ENCODE measurements around the gene PRKAR2B.

Gene PRKAR2B
- total RNA-seq = 2.9 to 30.5 (median 11.1) reads per million in 18 experiments

- peak; percentile 52 to 69 for DNase-seq
Observed at GRCh38 chr7:107044347-107045194, at the start of gene PRKAR2B. Gene PRKAR2B, plus strand, starts transcription at chr7:107044705. Its CDS starts 203 bp downstream, at chr7:107044908.

GRCh38 chr7:106994833-106995232 is 49.7 kb upstream of the PRKAR2B start:
- no peak for DNase-seq

- DNase-seq = no peak
Observed at GRCh38 chr7:106997487-106998271, 46.8 kb upstream of the PRKAR2B start.

GRCh38 chr7:106999023-106999422 is 45.5 kb upstream of the PRKAR2B start:
- no peak for DNase-seq

- DNase-seq = no peak
Observed at GRCh38 chr7:107001490-107001889, 43.0 kb upstream of the PRKAR2B start.

- DNase-seq = no peak
Observed at GRCh38 chr7:107002126-107002525, 42.4 kb upstream of the PRKAR2B start.

- DNase-seq = no peak
Observed at GRCh38 chr7:107002529-107002998, 41.9 kb upstream of the PRKAR2B start.

GRCh38 chr7:107007007-107007891 is 37.3 kb upstream of the PRKAR2B start:
- DNase-seq = peak in 1 of 2 donors; percentile 20

- DNase-seq = no peak
Observed at GRCh38 chr7:107007892-107008287, 36.6 kb upstream of the PRKAR2B start.

- DNase-seq = no peak
Observed at GRCh38 chr7:107009846-107010203, 34.7 kb upstream of the PRKAR2B start.

- no peak for DNase-seq
Observed at GRCh38 chr7:107012691-107013090, 31.8 kb upstream of the PRKAR2B start.

GRCh38 chr7:107014387-107015023 is 30.0 kb upstream of the PRKAR2B start:
- DNase-seq = no peak

- no peak for DNase-seq
Observed at GRCh38 chr7:107016312-107016711, 28.2 kb upstream of the PRKAR2B start.

GRCh38 chr7:107017965-107018719 is 26.4 kb upstream of the PRKAR2B start:
- DNase-seq = no peak

GRCh38 chr7:107020400-107020799 is 24.1 kb upstream of the PRKAR2B start:
- DNase-seq = no peak

GRCh38 chr7:107021600-107021999 is 22.9 kb upstream of the PRKAR2B start:
- no peak for DNase-seq

- no peak for DNase-seq
Observed at GRCh38 chr7:107023522-107024151, 20.9 kb upstream of the PRKAR2B start.

- DNase-seq = no peak
Observed at GRCh38 chr7:107024906-107025305, 19.6 kb upstream of the PRKAR2B start.

GRCh38 chr7:107025449-107026103 is 18.9 kb upstream of the PRKAR2B start:
- peak in 1 of 2 donors; percentile 37 for DNase-seq

GRCh38 chr7:107026166-107026565 is 18.3 kb upstream of the PRKAR2B start:
- DNase-seq = no peak

Measured in inflammatory macrophage (primary cell).